ENCODE measurements around the gene CLEC4F.

Gene CLEC4F

GRCh38 chr2:70778676-70779075 lies 41.7 kb downstream of the CLEC4F start:
- Histone ChIP-seq H3K27me3 (ENCODE audit: control insufficient read depth in 5 of 5, insufficient read depth in 4 of 5, low read length in 5 of 5) (peaks cover 3 to 12% (median 5%) of the 10 kb centered on the region in 5 donors), H3K27ac (ENCODE audit: low read depth, low read length) (no peak overlapping the region), H3K4me1 (ENCODE audit: control insufficient read depth in 5 of 5, insufficient read depth in 5 of 5, low read length in 5 of 5) (no peaks in the 10 kb centered on the region), H3K36me3 (ENCODE audit: control insufficient read depth in 5 of 5, insufficient read depth in 5 of 5, low read length in 5 of 5) (no peaks in the 10 kb centered on the region), H3K9me3 (ENCODE audit: control insufficient read depth in 5 of 5, low read length in 5 of 5) (peaks cover 0 to 2% (median 0%) of the 10 kb centered on the region in 5 donors), H3K4me3 (ENCODE audit: low read depth in 1 of 5, low read length in 5 of 5) (no peak overlapping the region), H3K9ac (ENCODE audit: low read length in 5 of 5) (no peak overlapping the region)

- H3K27me3 ChIP-seq (ENCODE audit: control insufficient read depth in 5 of 5, insufficient read depth in 4 of 5, low read length in 5 of 5), result peaks cover 3 to 12% (median 7%) of the 10 kb centered on the region in 5 donors
- H3K4me1 ChIP-seq (ENCODE audit: control insufficient read depth in 5 of 5, insufficient read depth in 5 of 5, low read length in 5 of 5), result no peaks in the 10 kb centered on the region
- H3K9ac ChIP-seq (ENCODE audit: low read length in 5 of 5), result no peak overlapping the region
- no peak overlapping the region for H3K4me3 ChIP-seq (ENCODE audit: low read depth in 1 of 5, low read length in 5 of 5)
- no peak overlapping the region for H3K27ac ChIP-seq (ENCODE audit: low read depth, low read length)
- H3K36me3 ChIP-seq (ENCODE audit: control insufficient read depth in 5 of 5, insufficient read depth in 5 of 5, low read length in 5 of 5), result no peaks in the 10 kb centered on the region
- peaks cover 0 to 2% (median 0%) of the 10 kb centered on the region in 5 donors for H3K9me3 ChIP-seq (ENCODE audit: control insufficient read depth in 5 of 5, low read length in 5 of 5)
Observed at GRCh38 chr2:70777450-70777849, 42.9 kb downstream of the CLEC4F start.

- no peaks in the 10 kb centered on the region for H3K36me3 ChIP-seq (ENCODE audit: control insufficient read depth in 5 of 5, insufficient read depth in 5 of 5, low read length in 5 of 5)
- H3K27ac ChIP-seq (ENCODE audit: low read depth, low read length), result no peak overlapping the region
- no peaks in the 10 kb centered on the region for H3K4me1 ChIP-seq (ENCODE audit: control insufficient read depth in 5 of 5, insufficient read depth in 5 of 5, low read length in 5 of 5)
- H3K4me3 ChIP-seq (ENCODE audit: low read depth in 1 of 5, low read length in 5 of 5), result no peak overlapping the region
- peaks cover 3 to 16% (median 7%) of the 10 kb centered on the region in 5 donors for H3K27me3 ChIP-seq (ENCODE audit: control insufficient read depth in 5 of 5, insufficient read depth in 4 of 5, low read length in 5 of 5)
- no peak overlapping the region for H3K9ac ChIP-seq (ENCODE audit: low read length in 5 of 5)
- H3K9me3 ChIP-seq (ENCODE audit: control insufficient read depth in 5 of 5, low read length in 5 of 5), result peaks cover 0 to 2% (median 0%) of the 10 kb centered on the region in 5 donors
Observed at GRCh38 chr2:70776266-70776665, 44.1 kb downstream of the CLEC4F start.

- H3K27me3 ChIP-seq (ENCODE audit: control insufficient read depth in 5 of 5, insufficient read depth in 4 of 5, low read length in 5 of 5), result peaks cover 3 to 14% (median 5%) of the 10 kb centered on the region in 5 donors
- H3K36me3 ChIP-seq (ENCODE audit: control insufficient read depth in 5 of 5, insufficient read depth in 5 of 5, low read length in 5 of 5), result no peaks in the 10 kb centered on the region
- peaks cover 0 to 2% (median 0%) of the 10 kb centered on the region in 5 donors for H3K9me3 ChIP-seq (ENCODE audit: control insufficient read depth in 5 of 5, low read length in 5 of 5)
- H3K27ac ChIP-seq (ENCODE audit: low read depth, low read length), result no peak overlapping the region
- no peak overlapping the region for H3K9ac ChIP-seq (ENCODE audit: low read length in 5 of 5)
- H3K4me1 ChIP-seq (ENCODE audit: control insufficient read depth in 5 of 5, insufficient read depth in 5 of 5, low read length in 5 of 5), result no peaks in the 10 kb centered on the region
- no peak overlapping the region for H3K4me3 ChIP-seq (ENCODE audit: low read depth in 1 of 5, low read length in 5 of 5)
Observed at GRCh38 chr2:70775141-70775540, 45.3 kb downstream of the CLEC4F start.

GRCh38 chr2:70772486-70773155 lies 47.8 kb downstream of the CLEC4F start:
- Histone ChIP-seq H3K27ac (ENCODE audit: low read depth, low read length) (no peak overlapping the region), H3K27me3 (ENCODE audit: control insufficient read depth in 5 of 5, insufficient read depth in 4 of 5, low read length in 5 of 5) (peaks cover 8 to 27% (median 16%) of the 10 kb centered on the region in 5 donors)

GRCh38 chr2:70771446-70771845 lies 49.0 kb downstream of the CLEC4F start:
- Histone ChIP-seq H3K4me3 (ENCODE audit: low read depth in 1 of 5, low read length in 5 of 5) (no peak overlapping the region), H3K27ac (ENCODE audit: low read depth, low read length) (no peak overlapping the region), H3K27me3 (ENCODE audit: control insufficient read depth in 5 of 5, insufficient read depth in 4 of 5, low read length in 5 of 5) (peaks cover 10 to 39% (median 24%) of the 10 kb centered on the region in 5 donors), H3K4me1 (ENCODE audit: control insufficient read depth in 5 of 5, insufficient read depth in 5 of 5, low read length in 5 of 5) (peaks cover 0 to 16% (median 13%) of the 10 kb centered on the region in 5 donors), H3K9ac (ENCODE audit: low read length in 5 of 5) (no peak overlapping the region), H3K9me3 (ENCODE audit: control insufficient read depth in 5 of 5, low read length in 5 of 5) (peaks cover 0 to 2% (median 0%) of the 10 kb centered on the region in 5 donors), H3K36me3 (ENCODE audit: control insufficient read depth in 5 of 5, insufficient read depth in 5 of 5, low read length in 5 of 5) (no peaks in the 10 kb centered on the region)

More at GRCh38 chr2:70772486-70773155, 47.8 kb downstream of the CLEC4F start:
- no peak overlapping the region for H3K9ac ChIP-seq (ENCODE audit: low read length in 5 of 5)
- H3K36me3 ChIP-seq (ENCODE audit: control insufficient read depth in 5 of 5, insufficient read depth in 5 of 5, low read length in 5 of 5), result no peaks in the 10 kb centered on the region
- H3K4me3 ChIP-seq (ENCODE audit: low read depth in 1 of 5, low read length in 5 of 5), result no peak overlapping the region
- H3K9me3 ChIP-seq (ENCODE audit: control insufficient read depth in 5 of 5, low read length in 5 of 5), result peaks cover 0 to 2% (median 0%) of the 10 kb centered on the region in 5 donors
- peaks cover 0 to 4% (median 4%) of the 10 kb centered on the region in 5 donors for H3K4me1 ChIP-seq (ENCODE audit: control insufficient read depth in 5 of 5, insufficient read depth in 5 of 5, low read length in 5 of 5)

- H3K27me3 ChIP-seq (ENCODE audit: control insufficient read depth in 5 of 5, insufficient read depth in 4 of 5, low read length in 5 of 5), result peaks cover 8 to 42% (median 24%) of the 10 kb centered on the region in 5 donors
- no peak overlapping the region for H3K4me3 ChIP-seq (ENCODE audit: low read depth in 1 of 5, low read length in 5 of 5)
- H3K9me3 ChIP-seq (ENCODE audit: control insufficient read depth in 5 of 5, low read length in 5 of 5), result no peaks in the 10 kb centered on the region
- no peak overlapping the region for H3K27ac ChIP-seq (ENCODE audit: low read depth, low read length)
- peaks cover 0 to 17% (median 13%) of the 10 kb centered on the region in 5 donors for H3K4me1 ChIP-seq (ENCODE audit: control insufficient read depth in 5 of 5, insufficient read depth in 5 of 5, low read length in 5 of 5)
- no peaks in the 10 kb centered on the region for H3K36me3 ChIP-seq (ENCODE audit: control insufficient read depth in 5 of 5, insufficient read depth in 5 of 5, low read length in 5 of 5)
- H3K9ac ChIP-seq (ENCODE audit: low read length in 5 of 5), result no peak overlapping the region
Observed at GRCh38 chr2:70769450-70769849, 50.9 kb downstream of the CLEC4F start.

- Histone ChIP-seq H3K36me3 (ENCODE audit: control insufficient read depth in 5 of 5, insufficient read depth in 5 of 5, low read length in 5 of 5) (no peaks in the 10 kb centered on the region), H3K27ac (ENCODE audit: low read depth, low read length) (no peak overlapping the region), H3K9me3 (ENCODE audit: control insufficient read depth in 5 of 5, low read length in 5 of 5) (no peaks in the 10 kb centered on the region), H3K4me1 (ENCODE audit: control insufficient read depth in 5 of 5, insufficient read depth in 5 of 5, low read length in 5 of 5) (peaks cover 0 to 17% (median 13%) of the 10 kb centered on the region in 5 donors), H3K4me3 (ENCODE audit: low read depth in 1 of 5, low read length in 5 of 5) (no peak overlapping the region), H3K9ac (ENCODE audit: low read length in 5 of 5) (no peak overlapping the region), H3K27me3 (ENCODE audit: control insufficient read depth in 5 of 5, insufficient read depth in 4 of 5, low read length in 5 of 5) (peaks cover 11 to 40% (median 26%) of the 10 kb centered on the region in 5 donors)
Observed at GRCh38 chr2:70768590-70769085, 51.8 kb downstream of the CLEC4F start.

GRCh38 chr2:70767699-70768589 lies 52.5 kb downstream of the CLEC4F start, which contains the start of gene ADD2:
TSS of gene ADD2 (minus strand) at chr2:70768200. CDS start at chr2:70706408, 61,792 bp downstream.
- Histone ChIP-seq H3K4me3 (ENCODE audit: low read depth in 1 of 5, low read length in 5 of 5) (peak within 1 kb of the TSS in 4 of 5 donors; percentile 44 to 64 (median 57)), H3K9me3 (ENCODE audit: control insufficient read depth in 5 of 5, low read length in 5 of 5) (no peaks in the 10 kb centered on the region), H3K9ac (ENCODE audit: low read length in 5 of 5) (peak within 1 kb of the TSS in 1 of 5 donors; percentile 30), H3K27me3 (ENCODE audit: control insufficient read depth in 5 of 5, insufficient read depth in 4 of 5, low read length in 5 of 5) (peaks cover 11 to 35% (median 26%) of the 10 kb centered on the region in 5 donors), H3K27ac (ENCODE audit: low read depth, low read length) (no peak within 1 kb of the TSS), H3K36me3 (ENCODE audit: control insufficient read depth in 5 of 5, insufficient read depth in 5 of 5, low read length in 5 of 5) (no peaks in the 10 kb centered on the region), H3K4me1 (ENCODE audit: control insufficient read depth in 5 of 5, insufficient read depth in 5 of 5, low read length in 5 of 5) (peaks cover 0 to 17% (median 13%) of the 10 kb centered on the region in 5 donors)
